Adrenal gland (tissue), 12 donors: ENCODE results near the gene FANCE. TPM values are rescaled to one million over a fixed set of nuclear protein-coding genes. Genes with fewer than 3 reads are reported as not detected.

Source experiments
- DNase-seq, 7 donors: peaks; one replicate each; pipeline ENCODE4 v3.0.0-alpha.2; 2019 to 2020
- H3K27ac ChIP-seq, 5 donors: fragments of 200-600 bp; sonication (generic) in 4 of 5; 1 replicate in 3 of 5; 2 replicates in 2 of 5; pipeline versions ENCODE4 v1.5.1 to v1.8.0; 2016 to 2020; ENCODE audit warnings: mild to moderate bottlenecking in 1 of 5
- H3K27me3 ChIP-seq: fragments of 200-600 bp; 2 replicates; pipeline ENCODE4 v1.8.0; 2021
- H3K36me3 ChIP-seq, 2 donors: fragments of 200-600 bp; replicated peaks in 1 of 2; 1 replicate in 1 of 2; 2 replicates in 1 of 2; pipeline versions ENCODE4 v1.5.1 to v1.8.0; 2018 to 2022
- H3K4me1 ChIP-seq, 2 donors: fragments of 200-600 bp; replicated peaks in 1 of 2; 1 replicate in 1 of 2; 2 replicates in 1 of 2; pipeline versions ENCODE4 v1.5.1 to v1.8.0; 2018 to 2021
- H3K4me3 ChIP-seq, 4 donors: fragments of 200-600 bp; sonication (generic) in 3 of 4; one replicate each; pipeline ENCODE4 v1.5.1; 2016 to 2018
- H3K9me3 ChIP-seq, 3 donors: fragments of 200-600 bp; sonication (generic) in 1 of 3; replicated peaks in 1 of 3; 1 replicate in 2 of 3; 2 replicates in 1 of 3; pipeline versions ENCODE4 v1.5.1 to v1.8.0; 2016 to 2021
- POLR2A ChIP-seq, 2 donors: fragments of 450-650 bp; IDR thresholded peaks; one replicate each; pipeline ENCODE4 v1.6.1; 2017; ENCODE audit warnings: antibody characterized with exemption in 2 of 2, mild to moderate bottlenecking in 2 of 2, moderate library complexity in 1 of 2
- WGBS, 4 donors: extraction: QIAGEN DNeasy Blood & Tissue Kit in 2 of 4; methylation state at CpG; one replicate each; pipeline versions ENCODE4 v1.1.5 to v1.1.7; 2013 to 2017; 5-methylcytosine and 5-hydroxymethylcytosine counted together
- intact Hi-C, 2 donors: fragments of 100-400 bp; cut with DNase I; formaldehyde crosslinking; loops; one replicate each; pipeline versions ENCODE4 v1.14.1 to v1.15.0; 2022 to 2023
- polyA plus RNA-seq, 3 donors: library from polyadenylated mRNA; stranded (reverse); fragments of 200-250 nt in 2 of 3; fragments of 350-450 nt in 1 of 3; fragmentation: Illumina TruSeq in 1 of 3; extraction: RNeasy Lipid Tissue Mini Kit (QIAGEN cat#74804) in 1 of 3; gene quantifications; one replicate each; pipeline ENCODE4 v1.2.3, GENCODE V29; 2013 to 2014
- total RNA-seq, 9 donors: library from RNA; depleted of rRNA in 4 of 9; stranded (reverse); fragments of >200 nt in 4 of 9; fragments of 120-200 nt in 1 of 9; fragmentation: NEBNext Ultra II Directional in 1 of 9; extraction: Animal tissue kit (Norgen Biotek cat#: 25700) in 1 of 9; gene quantifications; one replicate each; pipeline versions ENCODE4 v1.1.0 to v1.2.4, GENCODE V29; 2013 to 2023
- TF ChIP-seq, protein P1 (sequence below), 6 experiments: fragments of 450-650 bp in 4 of 6; fragments of 200-600 bp in 2 of 6; sonication (generic) in 1 of 6; IDR thresholded peaks; 1 replicate in 5 of 6; 2 replicates in 1 of 6; pipeline versions ENCODE4 v1.5.1 to v1.8.0; 2016 to 2021; ENCODE audit warnings: antibody characterized with exemption in 6 of 6, mild to moderate bottlenecking in 2 of 6, moderate library complexity in 1 of 6
- donor health status: healthy with polysubstance abuse.
- donor health status: Bipolar disorder and iron deficiency.
- donor health status: DM: yes; HTN: yes; CAD: no.
- donor health status: DM: no; HTN: no; CAD: no.
- donor health status: DM: no; HTN: no; CAD: no.
- donor health status: DM: yes; HTN: yes; CAD: no.

Gene FANCE
- total and polyA plus RNA-seq, 12 donors: 1.0 to 5.3 (median 2.1) TPM

GRCh38 chr6:35489995-35490791, 38.1 kb downstream of the FANCE start:
- Histone ChIP-seq H3K27me3 (no peaks in the 10 kb centered on the region), H3K9me3 (no peaks in the 10 kb centered on the region), H3K36me3 (no peaks in the 10 kb centered on the region), H3K4me1 (peaks cover 4 to 23% of the 10 kb centered on the region in 2 donors), H3K4me3 (no peak overlapping the region), H3K27ac (peak overlapping the region in 2 of 5 donors; percentile 54 to 65)
- 52 to 85% (median 60%) methylated on average over 2 to 28 of the region's 28 CpGs for WGBS, 4 donors
- intact Hi-C loops: no loop called here
- peak in 3 of 7 donors; percentile 49 to 82 (median 51) for DNase-seq
- TF ChIP-seq POLR2A (IDR thresholded peaks at IDR 0.05): no peak

DNA sequence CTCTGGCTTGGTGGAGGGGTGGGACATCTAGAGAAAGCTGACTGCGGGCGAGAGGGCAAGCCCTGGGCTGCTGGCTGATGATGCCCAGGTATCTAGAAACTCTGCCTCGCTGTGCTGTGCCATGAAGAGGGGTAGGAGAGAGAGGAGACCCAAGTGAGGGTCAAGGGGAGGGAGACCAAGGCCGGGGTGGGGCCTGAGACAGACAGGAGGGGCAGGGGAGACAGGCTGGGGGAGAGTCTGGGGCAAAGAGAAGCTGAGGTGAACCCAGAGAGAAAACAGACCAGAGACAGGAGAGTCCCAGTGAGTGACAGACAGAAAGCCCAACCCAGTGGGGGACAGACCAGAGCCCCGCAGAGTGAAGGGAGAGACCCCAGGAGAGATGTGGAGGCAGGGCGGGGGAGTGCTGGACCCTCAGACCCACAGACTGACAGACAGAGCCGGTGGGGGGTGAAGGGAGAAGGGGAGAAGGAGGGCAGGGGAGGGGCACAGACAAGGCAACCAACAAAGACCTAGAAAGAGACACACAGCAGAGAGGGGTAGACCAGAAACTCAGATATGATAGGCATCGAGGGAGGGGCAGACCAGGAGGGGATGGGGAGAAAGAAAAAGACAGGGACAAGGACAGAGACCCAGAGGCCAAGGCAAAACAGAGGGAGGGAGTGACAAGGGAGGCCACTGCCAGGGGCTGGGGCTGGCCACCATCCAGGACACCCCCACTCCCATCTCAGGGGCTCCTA, 38.9 kb downstream of the FANCE start:
- H3K27me3 ChIP-seq: no peaks in the 10 kb centered on the region
- H3K36me3 ChIP-seq: no peaks in the 10 kb centered on the region
- no peak for TF ChIP-seq POLR2A (IDR thresholded peaks at IDR 0.05)
- TF ChIP-seq, protein P1, sequence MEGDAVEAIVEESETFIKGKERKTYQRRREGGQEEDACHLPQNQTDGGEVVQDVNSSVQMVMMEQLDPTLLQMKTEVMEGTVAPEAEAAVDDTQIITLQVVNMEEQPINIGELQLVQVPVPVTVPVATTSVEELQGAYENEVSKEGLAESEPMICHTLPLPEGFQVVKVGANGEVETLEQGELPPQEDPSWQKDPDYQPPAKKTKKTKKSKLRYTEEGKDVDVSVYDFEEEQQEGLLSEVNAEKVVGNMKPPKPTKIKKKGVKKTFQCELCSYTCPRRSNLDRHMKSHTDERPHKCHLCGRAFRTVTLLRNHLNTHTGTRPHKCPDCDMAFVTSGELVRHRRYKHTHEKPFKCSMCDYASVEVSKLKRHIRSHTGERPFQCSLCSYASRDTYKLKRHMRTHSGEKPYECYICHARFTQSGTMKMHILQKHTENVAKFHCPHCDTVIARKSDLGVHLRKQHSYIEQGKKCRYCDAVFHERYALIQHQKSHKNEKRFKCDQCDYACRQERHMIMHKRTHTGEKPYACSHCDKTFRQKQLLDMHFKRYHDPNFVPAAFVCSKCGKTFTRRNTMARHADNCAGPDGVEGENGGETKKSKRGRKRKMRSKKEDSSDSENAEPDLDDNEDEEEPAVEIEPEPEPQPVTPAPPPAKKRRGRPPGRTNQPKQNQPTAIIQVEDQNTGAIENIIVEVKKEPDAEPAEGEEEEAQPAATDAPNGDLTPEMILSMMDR (IDR thresholded peaks at IDR 0.05): no peak
- H3K4me3 ChIP-seq: no peak overlapping the region
- peaks cover 0 to 23% of the 10 kb centered on the region in 2 donors for H3K4me1 ChIP-seq
- 72 to 74% (median 72%) methylated on average over 8 of the region's 8 CpGs for WGBS, 4 donors
- DNase-seq: no peak
- H3K9me3 ChIP-seq: no peaks in the 10 kb centered on the region
- intact Hi-C loops: no loop called here
- H3K27ac ChIP-seq: no peak overlapping the region

GRCh38 chr6:35491558-35492257, 39.6 kb downstream of the FANCE start:
- 74 to 95% (median 77%) methylated on average over 2 to 5 of the region's 5 CpGs for WGBS, 4 donors
- no peak for DNase-seq
- Histone ChIP-seq H3K36me3 (no peaks in the 10 kb centered on the region), H3K4me3 (no peak overlapping the region), H3K27me3 (no peaks in the 10 kb centered on the region), H3K27ac (peak overlapping the region in 1 of 5 donors; percentile 29), H3K4me1 (peaks cover 0 to 23% of the 10 kb centered on the region in 2 donors), H3K9me3 (no peaks in the 10 kb centered on the region)
- intact Hi-C loops: no loop called here
- TF ChIP-seq POLR2A (IDR thresholded peaks at IDR 0.05): no peak
- TF ChIP-seq, protein P1 (IDR thresholded peaks at IDR 0.05): no peak

DNA sequence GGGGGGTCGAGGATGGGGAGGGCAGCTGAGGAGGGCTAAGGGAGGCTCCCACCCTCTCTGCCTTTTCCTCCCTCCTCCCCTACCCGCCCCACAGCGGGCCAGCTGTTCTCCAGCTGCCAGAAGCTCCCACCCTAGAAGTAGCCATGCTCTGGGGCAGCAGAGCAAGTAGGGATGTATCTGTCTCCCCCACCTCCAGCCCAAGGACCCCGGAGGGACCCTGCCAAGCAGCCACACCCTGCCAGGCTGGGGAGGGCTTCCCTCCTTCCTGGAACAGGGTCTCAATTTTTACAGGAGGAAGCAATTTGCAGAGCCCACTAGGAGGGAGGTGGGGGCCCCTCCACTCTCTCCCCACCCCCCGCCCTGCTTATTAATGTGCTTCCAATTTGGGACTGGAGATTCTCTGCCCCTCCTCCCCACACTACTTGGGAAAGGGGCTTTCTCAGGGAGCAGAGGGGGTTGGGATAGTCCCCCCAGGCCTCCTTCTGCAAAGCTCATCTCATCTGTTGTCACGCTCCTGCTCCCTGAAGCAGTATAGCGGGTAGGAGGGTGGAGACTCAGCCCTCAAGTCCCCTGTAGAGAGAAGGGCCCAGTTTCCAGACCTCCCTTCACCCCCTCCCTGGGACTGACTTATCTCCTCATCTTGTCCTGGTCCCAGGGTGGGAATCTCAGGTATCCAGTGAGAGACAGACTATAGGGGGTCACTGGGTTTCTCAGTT, 40.3 kb downstream of the FANCE start:
- intact Hi-C loops: no loop called here
- Histone ChIP-seq H3K9me3 (no peaks in the 10 kb centered on the region), H3K27me3 (no peaks in the 10 kb centered on the region), H3K36me3 (no peaks in the 10 kb centered on the region), H3K4me3 (no peak overlapping the region), H3K27ac (peak overlapping the region in 1 of 5 donors; percentile 29), H3K4me1 (peaks cover 3 to 25% of the 10 kb centered on the region in 2 donors)
- DNase-seq: no peak
- 55 to 82% (median 71%) methylated on average over 3 to 7 of the region's 7 CpGs for WGBS, 4 donors
- TF ChIP-seq POLR2A (IDR thresholded peaks at IDR 0.05): no peak
- TF ChIP-seq, protein P1 (IDR thresholded peaks at IDR 0.05): no peak
